ENCODE data around the gene ARRDC1. TPM values are rescaled to one million over a fixed set of nuclear protein-coding genes. Genes with fewer than 3 reads are reported as not detected.

The ARRDC1 gene
- polyA plus RNA-seq, 1 of the 3 experiments (the other 2 are of a cell fraction) = 49.7 TPM

GRCh38 chr9:137615387-137615871 lies 9.9 kb downstream of the ARRDC1 start:
- WGBS (ENCODE audit: low lambda C conversion rate) = 99% methylated on average over 10 of the region's 19 CpGs
- Histone ChIP-seq H3K79me2 (ENCODE audit: insufficient read depth) (peaks cover 61% of the 10 kb centered on the region), H3F3A (replicated peaks; ENCODE audit: insufficient read depth) (peaks cover 16% of the 10 kb centered on the region), H3K27me3 (ENCODE audit: insufficient read depth) (no peaks in the 10 kb centered on the region), H3K9ac (no peak overlapping the region), H3K4me3 (ENCODE audit: low read depth in 2 of 2, low read length in 1 of 2) (no peak overlapping the region), H2AFZ (ENCODE audit: low read depth) (no peak overlapping the region), H3K4me2 (no peak overlapping the region), H3K27ac (ENCODE audit: low read depth in 2 of 2, low read length in 1 of 2) (no peak overlapping the region; a peak in 1 of 4 replicates), H4K20me1 (ENCODE audit: insufficient read depth) (peaks cover 2% of the 10 kb centered on the region), H3K36me3 (replicated peaks in 1 of 2; ENCODE audit: control insufficient read depth in 1 of 2, insufficient read depth in 2 of 2, low read length in 1 of 2) (peaks cover 3 to 24% of the 10 kb centered on the region in 2 experiments), H3K4me1 (ENCODE audit: control insufficient read depth in 1 of 2, insufficient read depth in 2 of 2, low read depth in 1 of 2, low read length in 1 of 2) (peaks cover 18 to 25% of the 10 kb centered on the region in 2 experiments), H3K9me2 (no peaks in the 10 kb centered on the region), H3K9me3 (no peaks in the 10 kb centered on the region)
- TF ChIP-seq NRF1 (IDR thresholded peaks at IDR 0.05; ENCODE audit: low read depth, low read length) (no peak), GATA2 (CRISPR knock-in tag; IDR thresholded peaks at IDR 0.05) (no peak), PBX3 (IDR thresholded peaks at IDR 0.05) (no peak), TEAD4 (IDR thresholded peaks at IDR 0.05; ENCODE audit: borderline replicate concordance, insufficient read depth) (no peak), JUND (IDR thresholded peaks at IDR 0.05) (no peak), FOXM1 (IDR thresholded peaks at IDR 0.05; ENCODE audit: low read depth) (no peak), USF2 (IDR thresholded peaks at IDR 0.05; ENCODE audit: borderline replicate concordance, low read depth, low read length) (no peak), SMC3 (IDR thresholded peaks at IDR 0.05; ENCODE audit: low read depth, low read length) (no peak), RXRA (IDR thresholded peaks at IDR 0.05; ENCODE audit: borderline replicate concordance, low read depth) (no peak), TAF1 (IDR thresholded peaks at IDR 0.05; ENCODE audit: borderline replicate concordance, low read depth, low read length) (no peak), YY1 (IDR thresholded peaks at IDR 0.05; ENCODE audit: low read depth) (no peak), ZBTB33 (IDR thresholded peaks at IDR 0.05; ENCODE audit: borderline replicate concordance, low read depth) (no peak), RAD21 (IDR thresholded peaks at IDR 0.05; ENCODE audit: low read length) (no peak), EP300 (IDR thresholded peaks at IDR 0.05; ENCODE audit: borderline replicate concordance in 1 of 2, low read depth in 1 of 2, low read length in 1 of 2) (no peak), NFIC (IDR thresholded peaks at IDR 0.05; ENCODE audit: borderline replicate concordance) (no peak), USF1 (IDR thresholded peaks at IDR 0.05; ENCODE audit: borderline replicate concordance, low read depth) (no peak), ELF1 (IDR thresholded peaks at IDR 0.05) (no peak), MAX (IDR thresholded peaks at IDR 0.05; ENCODE audit: low read depth) (no peak)
- TF ChIP-seq, protein P1, sequence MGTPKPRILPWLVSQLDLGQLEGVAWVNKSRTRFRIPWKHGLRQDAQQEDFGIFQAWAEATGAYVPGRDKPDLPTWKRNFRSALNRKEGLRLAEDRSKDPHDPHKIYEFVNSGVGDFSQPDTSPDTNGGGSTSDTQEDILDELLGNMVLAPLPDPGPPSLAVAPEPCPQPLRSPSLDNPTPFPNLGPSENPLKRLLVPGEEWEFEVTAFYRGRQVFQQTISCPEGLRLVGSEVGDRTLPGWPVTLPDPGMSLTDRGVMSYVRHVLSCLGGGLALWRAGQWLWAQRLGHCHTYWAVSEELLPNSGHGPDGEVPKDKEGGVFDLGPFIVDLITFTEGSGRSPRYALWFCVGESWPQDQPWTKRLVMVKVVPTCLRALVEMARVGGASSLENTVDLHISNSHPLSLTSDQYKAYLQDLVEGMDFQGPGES (IDR thresholded peaks at IDR 0.05; ENCODE audit: low read depth, low read length) = no peak
- ChIA-PET POLR2A (interaction anchor here (0.6 kb wide), 1 partner anchor 24 kb away, joined by 3 read pairs; no protein-coding TSS in a partner anchor), CTCF (no interaction called here)
- DNase-seq = no peak
